KMS-11 (cell line): ENCODE measurements around the gene HTR3D.
"Not testable (repeated sequence)": the region's sequence is repeated elsewhere in the genome, so short reads cannot be mapped to it uniquely, and the experiment has no call there.

Experiments used
- H2AFZ ChIP-seq: fragments of 200-600 bp; sonication (generic); 2 replicates; pipeline ENCODE4 v1.6.1; 2016; ENCODE audit warnings: antibody characterized with exemption, mixed run types, low read depth
- H3K27ac ChIP-seq: fragments of 200-600 bp; sonication (generic); 2 replicates; pipeline ENCODE4 v1.6.1; 2016; ENCODE audit warnings: mild to moderate bottlenecking, mixed run types
- H3K27me3 ChIP-seq: fragments of 200-600 bp; sonication (generic); 2 replicates; pipeline ENCODE4 v1.6.1; 2017; ENCODE audit warnings: mild to moderate bottlenecking, low read depth, mixed run types, moderate library complexity; ENCODE audit not compliant: insufficient read depth
- H3K36me3 ChIP-seq: fragments of 200-600 bp; sonication (generic); 2 replicates; pipeline ENCODE4 v1.6.1; 2017; ENCODE audit warnings: mild to moderate bottlenecking, mixed run types; ENCODE audit not compliant: insufficient read depth
- H3K4me1 ChIP-seq: fragments of 200-600 bp; sonication (generic); 2 replicates; pipeline ENCODE4 v1.6.1; 2016; ENCODE audit warnings: mild to moderate bottlenecking, low read depth, mixed run types; ENCODE audit not compliant: poor library complexity, severe bottlenecking
- H3K4me2 ChIP-seq: fragments of 200-600 bp; sonication (generic); 2 replicates; pipeline ENCODE4 v1.7.0; 2016; ENCODE audit warnings: mild to moderate bottlenecking, mixed run types
- H3K4me3 ChIP-seq: fragments of 200-600 bp; sonication (generic); IDR thresholded peaks from 2 replicates; pipeline ENCODE4 v1.6.1; 2017; ENCODE audit warnings: low read depth, low read length, mixed read lengths; ENCODE audit not compliant: insufficient read depth
- H3K79me2 ChIP-seq: fragments of 200-600 bp; sonication (generic); 2 replicates; pipeline ENCODE4 v1.6.1; 2016; ENCODE audit warnings: low read depth, mixed run types; ENCODE audit not compliant: insufficient read depth
- H3K9ac ChIP-seq: fragments of 200-600 bp; sonication (generic); 2 replicates; pipeline ENCODE4 v1.6.1; 2016; ENCODE audit warnings: mild to moderate bottlenecking, mixed run types
- H4K20me1 ChIP-seq: fragments of 200-600 bp; sonication (generic); 2 replicates; pipeline ENCODE4 v1.6.1; 2016; ENCODE audit warnings: mild to moderate bottlenecking, mixed run types; ENCODE audit not compliant: insufficient read depth
- CTCF ChIP-seq: fragments of 200-600 bp; sonication (generic); conservative IDR thresholded peaks from 2 replicates; pipeline ENCODE4 v1.6.1; 2017; ENCODE audit warnings: low read depth, mild to moderate bottlenecking, antibody characterized with exemption, low read length, moderate library complexity, mixed read lengths

HTR3D gene

GRCh38 chr3:184066211-184066610 is 34.7 kb downstream of the HTR3D start:
- H3K27ac ChIP-seq: no peak overlapping the region
- no peak overlapping the region for H3K9ac ChIP-seq
- no peaks in the 10 kb centered on the region for H3K27me3 ChIP-seq
- H4K20me1 ChIP-seq: no peaks in the 10 kb centered on the region
- no peaks in the 10 kb centered on the region for H3K4me1 ChIP-seq
- TF ChIP-seq CTCF: no peak
- no peak overlapping the region for H3K4me3 ChIP-seq
- no peak overlapping the region for H3K4me2 ChIP-seq
- no peaks in the 10 kb centered on the region for H3K79me2 ChIP-seq
- no peak overlapping the region for H2AFZ ChIP-seq
- no peaks in the 10 kb centered on the region for H3K36me3 ChIP-seq

GRCh38 chr3:184067573-184068055 is 36.1 kb downstream of the HTR3D start:
- H3K36me3 ChIP-seq: no peaks in the 10 kb centered on the region
- no peak for TF ChIP-seq CTCF

GRCh38 chr3:184068344-184068743 is 36.8 kb downstream of the HTR3D start:
- no peaks in the 10 kb centered on the region for H3K79me2 ChIP-seq
- H2AFZ ChIP-seq: no peak overlapping the region
- no peaks in the 10 kb centered on the region for H3K36me3 ChIP-seq
- no peak overlapping the region for H3K4me2 ChIP-seq
- no peak for TF ChIP-seq CTCF
- H3K27me3 ChIP-seq: no peaks in the 10 kb centered on the region
- H4K20me1 ChIP-seq: no peaks in the 10 kb centered on the region
- no peak overlapping the region for H3K27ac ChIP-seq
- no peak overlapping the region for H3K4me3 ChIP-seq
- no peak overlapping the region for H3K9ac ChIP-seq
- no peaks in the 10 kb centered on the region for H3K4me1 ChIP-seq

More at GRCh38 chr3:184067573-184068055, 36.1 kb downstream of the HTR3D start:
- no peaks in the 10 kb centered on the region for H3K27me3 ChIP-seq
- H3K4me2 ChIP-seq: no peak overlapping the region
- H3K9ac ChIP-seq: no peak overlapping the region
- no peaks in the 10 kb centered on the region for H3K79me2 ChIP-seq
- H3K4me1 ChIP-seq: no peaks in the 10 kb centered on the region
- H3K4me3 ChIP-seq: no peak overlapping the region
- H3K27ac ChIP-seq: no peak overlapping the region
- no peaks in the 10 kb centered on the region for H4K20me1 ChIP-seq
- no peak overlapping the region for H2AFZ ChIP-seq

- H3K27me3 ChIP-seq, H4K20me1 ChIP-seq, H3K79me2 ChIP-seq, H2AFZ ChIP-seq, H3K4me3 ChIP-seq, H3K9ac ChIP-seq, H3K36me3 ChIP-seq, H3K4me1 ChIP-seq, H3K27ac ChIP-seq, H3K4me2 ChIP-seq: not testable (repeated sequence)
These were observed 39.6 kb downstream of the HTR3D start for GRCh38 chr3:184071142-184071541.

- no peak overlapping the region for H3K27ac ChIP-seq
- H2AFZ ChIP-seq: no peak overlapping the region
- H3K36me3 ChIP-seq: no peaks in the 10 kb centered on the region
- no peak overlapping the region for H3K9ac ChIP-seq
- H3K27me3 ChIP-seq: no peaks in the 10 kb centered on the region
- H3K4me2 ChIP-seq: no peak overlapping the region
- H4K20me1 ChIP-seq: no peaks in the 10 kb centered on the region
- TF ChIP-seq CTCF: no peak
- H3K4me3 ChIP-seq: no peak overlapping the region
- no peaks in the 10 kb centered on the region for H3K79me2 ChIP-seq
- H3K4me1 ChIP-seq: no peaks in the 10 kb centered on the region
These were observed 42.1 kb downstream of the HTR3D start for GRCh38 chr3:184073621-184074020.
